Urinary bladder (tissue), 4 donors: ENCODE measurements around the gene GLTPD2. TPM values are rescaled to one million over a fixed set of nuclear protein-coding genes. Genes with fewer than 3 reads are reported as not detected.

Source experiments
- DNase-seq: peaks from one replicate; pipeline ENCODE4 v3.0.0-alpha.2; 2015; ENCODE audit errors: extremely low spot score
- H3K27ac ChIP-seq: one replicate; pipeline ENCODE4 v1.5.1; 2013; ENCODE audit warnings: low read depth, mild to moderate bottlenecking, moderate library complexity
- H3K36me3 ChIP-seq: one replicate; pipeline ENCODE4 v1.6.1; 2013; ENCODE audit warnings: mild to moderate bottlenecking, moderate library complexity; ENCODE audit not compliant: insufficient read depth
- H3K4me1 ChIP-seq: one replicate; pipeline ENCODE4 v1.6.1; 2013; ENCODE audit warnings: mild to moderate bottlenecking, moderate library complexity; ENCODE audit not compliant: insufficient read depth
- H3K4me3 ChIP-seq: one replicate; pipeline ENCODE4 v1.5.1; 2013; ENCODE audit warnings: low read depth, low read length
- WGBS: extraction: QIAGEN DNeasy Blood & Tissue Kit; methylation state at CpG from one replicate; pipeline ENCODE4 v1.1.7; 2013; 5-methylcytosine and 5-hydroxymethylcytosine counted together
- polyA plus RNA-seq: library from polyadenylated mRNA; stranded (reverse); fragments of 200-250 nt; gene quantifications from one replicate; pipeline ENCODE4 v1.2.3, GENCODE V29; 2013
- total RNA-seq: library from RNA; depleted of rRNA; stranded (reverse); fragments of >200 nt; gene quantifications from one replicate; pipeline ENCODE4 v1.2.3, GENCODE V29; 2014
- donor health status: healthy with polysubstance abuse.
- donor health status: healthy.

GLTPD2 gene
- total and polyA plus RNA-seq, 2 donors: 0.10 TPM; not detected in 1

- 5% methylated on average over 15 of the region's 15 CpGs for WGBS
- peak overlapping the region; percentile 84 for H3K4me3 ChIP-seq
- no peak for DNase-seq
- H3K4me1 ChIP-seq: peaks cover 2% of the 10 kb centered on the region
- peak overlapping the region; percentile 75 for H3K27ac ChIP-seq
- no peaks in the 10 kb centered on the region for H3K36me3 ChIP-seq
Measured at GRCh38 chr17:4833941-4834680, 45.3 kb downstream of the GLTPD2 start.

- no peaks in the 10 kb centered on the region for H3K36me3 ChIP-seq
- H3K4me1 ChIP-seq: peaks cover 2% of the 10 kb centered on the region
- H3K4me3 ChIP-seq: no peak overlapping the region
- no peak overlapping the region for H3K27ac ChIP-seq
- DNase-seq: no peak
- WGBS: 65% methylated on average over 4 of the region's 4 CpGs
Measured at GRCh38 chr17:4834681-4835020, 45.9 kb downstream of the GLTPD2 start.

- peaks cover 2% of the 10 kb centered on the region for H3K4me1 ChIP-seq
Measured at GRCh38 chr17:4836221-4836620, 47.5 kb downstream of the GLTPD2 start.

GRCh38 chr17:4837471-4838308 is 48.9 kb downstream of the GLTPD2 start:
- DNase-seq: no peak
- WGBS: 47% methylated on average over 13 of the region's 13 CpGs
- Histone ChIP-seq H3K4me3 (no peak overlapping the region), H3K4me1 (peaks cover 2% of the 10 kb centered on the region), H3K27ac (no peak overlapping the region), H3K36me3 (no peaks in the 10 kb centered on the region)

More at GRCh38 chr17:4836221-4836620, 47.5 kb downstream of the GLTPD2 start:
- DNase-seq: no peak
- WGBS: 78% methylated on average over 4 of the region's 4 CpGs
- no peak overlapping the region for H3K27ac ChIP-seq
- no peaks in the 10 kb centered on the region for H3K36me3 ChIP-seq
- no peak overlapping the region for H3K4me3 ChIP-seq

- no peak for DNase-seq
- 74% methylated on average over 3 of the region's 3 CpGs for WGBS
Measured at GRCh38 chr17:4838309-4838785, 49.6 kb downstream of the GLTPD2 start.

GRCh38 chr17:4839221-4839620 is 50.5 kb downstream of the GLTPD2 start:
- Histone ChIP-seq H3K4me1 (peaks cover 2% of the 10 kb centered on the region), H3K27ac (no peak overlapping the region), H3K4me3 (no peak overlapping the region), H3K36me3 (no peaks in the 10 kb centered on the region)
- 90% methylated on average over 8 of the region's 8 CpGs for WGBS
- no peak for DNase-seq

More at GRCh38 chr17:4838309-4838785, 49.6 kb downstream of the GLTPD2 start:
- H3K27ac ChIP-seq: no peak overlapping the region
- H3K4me3 ChIP-seq: no peak overlapping the region
- no peaks in the 10 kb centered on the region for H3K36me3 ChIP-seq
- H3K4me1 ChIP-seq: peaks cover 2% of the 10 kb centered on the region

Other genes starting within 250 kb of the GLTPD2 start
- gene MYBBP1A, start 233.6 kb upstream of the GLTPD2 start, total RNA-seq: 20.7 TPM
- gene MYBBP1A, start 233.6 kb upstream of the GLTPD2 start, polyA plus RNA-seq: 29.8 TPM
- 13.0 TPM for gene GGT6, start 228.4 kb upstream of the GLTPD2 start, total RNA-seq
- 11.5 TPM for gene GGT6, start 228.4 kb upstream of the GLTPD2 start, polyA plus RNA-seq
- 8.0 TPM for gene SMTNL2, start 204.4 kb upstream of the GLTPD2 start, total RNA-seq
- 5.0 TPM for gene SMTNL2, start 204.4 kb upstream of the GLTPD2 start, polyA plus RNA-seq
- 2.6 TPM for gene ALOX15, start 147.3 kb upstream of the GLTPD2 start, total RNA-seq
- 0.06 TPM for gene ALOX15, start 147.3 kb upstream of the GLTPD2 start, polyA plus RNA-seq
- gene PELP1, start 84.8 kb upstream of the GLTPD2 start, total RNA-seq: 36.4 TPM
- gene PELP1, start 84.8 kb upstream of the GLTPD2 start, polyA plus RNA-seq: 29.5 TPM
- gene ARRB2, start 78.3 kb upstream of the GLTPD2 start, total RNA-seq: 8.5 TPM
- gene ARRB2, start 78.3 kb upstream of the GLTPD2 start, polyA plus RNA-seq: 26.3 TPM
- gene MED11, start 57.5 kb upstream of the GLTPD2 start, total RNA-seq: 13.1 TPM
- gene MED11, start 57.5 kb upstream of the GLTPD2 start, polyA plus RNA-seq: 31.7 TPM
- 0.42 TPM for gene ZMYND15, start 49.1 kb upstream of the GLTPD2 start, total RNA-seq
- gene ZMYND15, start 49.1 kb upstream of the GLTPD2 start, polyA plus RNA-seq: 0.60 TPM
- 3.2 TPM for gene CXCL16, start 49.0 kb upstream of the GLTPD2 start, total RNA-seq
- 14.3 TPM for gene CXCL16, start 49.0 kb upstream of the GLTPD2 start, polyA plus RNA-seq
- gene TM4SF5, start 17.1 kb upstream of the GLTPD2 start, total RNA-seq: not detected
- gene TM4SF5, start 17.1 kb upstream of the GLTPD2 start, polyA plus RNA-seq: 0.18 TPM
- 0.95 TPM for gene VMO1, start 2.6 kb upstream of the GLTPD2 start, total RNA-seq
- gene VMO1, start 2.6 kb upstream of the GLTPD2 start, polyA plus RNA-seq: 2.4 TPM
- 60.5 TPM for gene PSMB6, start 7.2 kb downstream of the GLTPD2 start, total RNA-seq
- gene PSMB6, start 7.2 kb downstream of the GLTPD2 start, polyA plus RNA-seq: 214 TPM
- 23.6 TPM for gene PLD2, start 18.2 kb downstream of the GLTPD2 start, total RNA-seq
- gene PLD2, start 18.2 kb downstream of the GLTPD2 start, polyA plus RNA-seq: 21.7 TPM
- 29.9 TPM for gene MINK1, start 44.4 kb downstream of the GLTPD2 start, total RNA-seq
- gene MINK1, start 44.4 kb downstream of the GLTPD2 start, polyA plus RNA-seq: 45.2 TPM
- 7.7 TPM for gene C17orf107, start 110.6 kb downstream of the GLTPD2 start, total RNA-seq
- gene C17orf107, start 110.6 kb downstream of the GLTPD2 start, polyA plus RNA-seq: 1.7 TPM
- gene CHRNE, start 114.1 kb downstream of the GLTPD2 start, total RNA-seq: 0.79 TPM
- 0.79 TPM for gene CHRNE, start 114.1 kb downstream of the GLTPD2 start, polyA plus RNA-seq
- not detected for gene GP1BA, start 143.3 kb downstream of the GLTPD2 start, total RNA-seq
- gene GP1BA, start 143.3 kb downstream of the GLTPD2 start, polyA plus RNA-seq: 0.04 TPM
- 27.7 TPM for gene SLC25A11, start 151.1 kb downstream of the GLTPD2 start, total RNA-seq
- gene SLC25A11, start 151.1 kb downstream of the GLTPD2 start, polyA plus RNA-seq: 73.5 TPM
- 15.3 TPM for gene RNF167, start 151.3 kb downstream of the GLTPD2 start, total RNA-seq
- gene RNF167, start 151.3 kb downstream of the GLTPD2 start, polyA plus RNA-seq: 119 TPM
- gene PFN1, start 159.6 kb downstream of the GLTPD2 start, total RNA-seq: 205 TPM
- gene PFN1, start 159.6 kb downstream of the GLTPD2 start, polyA plus RNA-seq: 1,651 TPM
- 31.5 TPM for gene ENO3, start 162.2 kb downstream of the GLTPD2 start, total RNA-seq
- gene ENO3, start 162.2 kb downstream of the GLTPD2 start, polyA plus RNA-seq: 6.3 TPM
- 35.2 TPM for gene SPAG7, start 178.9 kb downstream of the GLTPD2 start, total RNA-seq
- gene SPAG7, start 178.9 kb downstream of the GLTPD2 start, polyA plus RNA-seq: 83.2 TPM
- gene CAMTA2, start 198.7 kb downstream of the GLTPD2 start, total RNA-seq: 5.7 TPM
- 46.1 TPM for gene CAMTA2, start 198.7 kb downstream of the GLTPD2 start, polyA plus RNA-seq
- 0.42 TPM for gene INCA1, start 208.6 kb downstream of the GLTPD2 start, total RNA-seq
- 1.3 TPM for gene INCA1, start 208.6 kb downstream of the GLTPD2 start, polyA plus RNA-seq
- 26.9 TPM for gene KIF1C, start 209.0 kb downstream of the GLTPD2 start, total RNA-seq
- 89.4 TPM for gene KIF1C, start 209.0 kb downstream of the GLTPD2 start, polyA plus RNA-seq
- gene SLC52A1, start 246.5 kb downstream of the GLTPD2 start, total RNA-seq: 0.58 TPM
- 0.35 TPM for gene SLC52A1, start 246.5 kb downstream of the GLTPD2 start, polyA plus RNA-seq